Astrocyte of the cerebellum (primary cell): ENCODE data around the gene TSPAN3.

Experiments
- DNase-seq: peaks from one replicate; pipeline ENCODE4 v3.0.0-alpha.2; 2011; ENCODE audit warnings: low read depth
- H3K4me3 ChIP-seq: 2 replicates; pipeline ENCODE4 v1.5.1; 2011; ENCODE audit warnings: mild to moderate bottlenecking, low read depth, low read length, moderate library complexity
- CTCF ChIP-seq: IDR thresholded peaks from 2 replicates; pipeline ENCODE4 v1.5.1; 2012; ENCODE audit warnings: low read length, low read depth, moderate library complexity, mild to moderate bottlenecking; ENCODE audit errors: missing control alignments
- in situ Hi-C: cut with HindIII; loops from 2 replicates; pipeline ENCODE4 v1.10.0; 2017; ENCODE audit warnings: low sequenced_read_pairs

The TSPAN3 gene

GRCh38 chr15:77042245-77042919 lies 28.5 kb downstream of the TSPAN3 start:
- TF ChIP-seq CTCF, result no peak
- no peak for DNase-seq
- in situ Hi-C loops, result no loop called here
- no peak overlapping the region for H3K4me3 ChIP-seq

- in situ Hi-C loops, result no loop called here
- H3K4me3 ChIP-seq, result no peak overlapping the region
- TF ChIP-seq CTCF, result no peak
- no peak for DNase-seq
Measured at GRCh38 chr15:77040673-77041072, 30.2 kb downstream of the TSPAN3 start.

- DNase-seq, result no peak
- no peak overlapping the region for H3K4me3 ChIP-seq
- in situ Hi-C loops, result no loop called here
- no peak for TF ChIP-seq CTCF
Measured at GRCh38 chr15:77039848-77040247, 31.1 kb downstream of the TSPAN3 start.

- in situ Hi-C loops, result no loop called here
- DNase-seq, result no peak
- no peak for TF ChIP-seq CTCF
Measured at GRCh38 chr15:77039217-77039533, 31.7 kb downstream of the TSPAN3 start.

GRCh38 chr15:77038312-77039216 lies 32.3 kb downstream of the TSPAN3 start:
- in situ Hi-C loops, result no loop called here
- no peak for TF ChIP-seq CTCF
- H3K4me3 ChIP-seq, result no peak overlapping the region
- no peak for DNase-seq

More at GRCh38 chr15:77039217-77039533, 31.7 kb downstream of the TSPAN3 start:
- no peak overlapping the region for H3K4me3 ChIP-seq

GRCh38 chr15:77037388-77038209 lies 33.3 kb downstream of the TSPAN3 start:
- DNase-seq, result no peak
- H3K4me3 ChIP-seq, result no peak overlapping the region
- no peak for TF ChIP-seq CTCF
- in situ Hi-C loops, result no loop called here
